Prostate gland (tissue), 2 donors: ENCODE data around the gene MAPK8IP3.

Experiments
- CTCF ChIP-seq, 4 experiments: fragments of 200-600 bp in 2 of 4; fragments of 450-650 bp in 2 of 4; sonication (generic) in 2 of 4; IDR thresholded peaks; 1 replicate in 3 of 4; 2 replicates in 1 of 4; pipeline ENCODE4 v1.5.1; 2016 to 2019; ENCODE audit warnings: antibody characterized with exemption in 4 of 4, mild to moderate bottlenecking in 2 of 4, moderate library complexity in 2 of 4
- POLR2AphosphoS5 ChIP-seq: sonication (generic); formaldehyde crosslinking; IDR thresholded peaks from one replicate; pipeline ENCODE4 v1.6.1; 2017; ENCODE audit warnings: antibody characterized with exemption

GRCh38 chr16:1757714-1758461 lies 51.9 kb downstream of the MAPK8IP3 start:
- TF ChIP-seq CTCF (IDR thresholded peaks at IDR 0.05) (no peak), POLR2AphosphoS5 (no peak)
